ENCODE data around the gene ABHD12B.

The ABHD12B gene

GRCh38 chr14:50871914-50872732, at the start of gene ABHD12B:
ABHD12B (plus strand) TSS chr14:50872053; CDS start chr14:50872175, 122 bp downstream.
- DNase-seq (ENCODE audit: low read depth in 2 of 3, low spot score in 1 of 3): no peak

GRCh38 chr14:50822501-50823042, 49.3 kb upstream of the ABHD12B start:
- DNase-seq (ENCODE audit: low read depth in 2 of 3, low spot score in 1 of 3): no peak

GRCh38 chr14:50823051-50823761, 48.6 kb upstream of the ABHD12B start:
- no peak for DNase-seq (ENCODE audit: low read depth in 2 of 3, low spot score in 1 of 3)

- no peak for DNase-seq (ENCODE audit: low read depth in 2 of 3, low spot score in 1 of 3)
Measured at GRCh38 chr14:50823762-50824636, 47.9 kb upstream of the ABHD12B start.

- DNase-seq (ENCODE audit: low read depth in 2 of 3, low spot score in 1 of 3): no peak
Measured at GRCh38 chr14:50825307-50825706, 46.5 kb upstream of the ABHD12B start.

GRCh38 chr14:50826681-50827080, 45.2 kb upstream of the ABHD12B start:
- DNase-seq (ENCODE audit: low read depth in 2 of 3, low spot score in 1 of 3): no peak

- no peak for DNase-seq (ENCODE audit: low read depth in 2 of 3, low spot score in 1 of 3)
Measured at GRCh38 chr14:50828721-50829488, 42.9 kb upstream of the ABHD12B start.

GRCh38 chr14:50829489-50830043, 42.3 kb upstream of the ABHD12B start:
- DNase-seq (ENCODE audit: low read depth in 2 of 3, low spot score in 1 of 3): no peak

- DNase-seq (ENCODE audit: low read depth in 2 of 3, low spot score in 1 of 3): peak in 1 of 3 donors; percentile 45
Measured at GRCh38 chr14:50830044-50830931, 41.6 kb upstream of the ABHD12B start.

GRCh38 chr14:50830932-50831725, 40.7 kb upstream of the ABHD12B start, which contains the start of gene NIN:
NIN (minus strand) TSS chr14:50831162; CDS start chr14:50822056, 9,106 bp downstream.
- DNase-seq (ENCODE audit: low read depth in 2 of 3, low spot score in 1 of 3): peak in 1 of 3 donors; percentile 69

GRCh38 chr14:50831726-50832168, 40.1 kb upstream of the ABHD12B start:
- no peak for DNase-seq (ENCODE audit: low read depth in 2 of 3, low spot score in 1 of 3)

GRCh38 chr14:50832935-50833630, 38.8 kb upstream of the ABHD12B start:
- no peak for DNase-seq (ENCODE audit: low read depth in 2 of 3, low spot score in 1 of 3)

GRCh38 chr14:50834802-50835276, 37.0 kb upstream of the ABHD12B start:
- DNase-seq (ENCODE audit: low read depth in 2 of 3, low spot score in 1 of 3): no peak

GRCh38 chr14:50835280-50835679, 36.6 kb upstream of the ABHD12B start:
- no peak for DNase-seq (ENCODE audit: low read depth in 2 of 3, low spot score in 1 of 3)

GRCh38 chr14:50836515-50836914, 35.3 kb upstream of the ABHD12B start:
- DNase-seq (ENCODE audit: low read depth in 2 of 3, low spot score in 1 of 3): no peak

GRCh38 chr14:50837271-50837670, 34.6 kb upstream of the ABHD12B start:
- DNase-seq (ENCODE audit: low read depth in 2 of 3, low spot score in 1 of 3): no peak

- no peak for DNase-seq (ENCODE audit: low read depth in 2 of 3, low spot score in 1 of 3)
Measured at GRCh38 chr14:50837850-50838470, 33.9 kb upstream of the ABHD12B start.

Data from stimulated activated CD4-positive, alpha-beta T cell treated with anti-CD3 and anti-CD28 coated beads, Interleukin-12 subunit alpha, Interleukin-12 subunit beta, amount 100 ng/mL, for 48 hours (primary cell).